HG03039 (cell line): ENCODE data around the gene TMEM9B.
A peak's percentile ranks its signal among the peaks of the same experiment; 100 is the strongest.
"Not testable (repeated sequence)": the region's sequence is repeated elsewhere in the genome, so short reads cannot be mapped to it uniquely, and the experiment has no call there.

Source experiments
- ATAC-seq: cut with Tn5 transposase; IDR thresholded peaks from one replicate; pipeline ENCODE4 v1.9.1; 2021; ENCODE audit warnings: mild to moderate bottlenecking, moderate library complexity; ENCODE audit not compliant: unreplicated experiment

TMEM9B gene

DNA sequence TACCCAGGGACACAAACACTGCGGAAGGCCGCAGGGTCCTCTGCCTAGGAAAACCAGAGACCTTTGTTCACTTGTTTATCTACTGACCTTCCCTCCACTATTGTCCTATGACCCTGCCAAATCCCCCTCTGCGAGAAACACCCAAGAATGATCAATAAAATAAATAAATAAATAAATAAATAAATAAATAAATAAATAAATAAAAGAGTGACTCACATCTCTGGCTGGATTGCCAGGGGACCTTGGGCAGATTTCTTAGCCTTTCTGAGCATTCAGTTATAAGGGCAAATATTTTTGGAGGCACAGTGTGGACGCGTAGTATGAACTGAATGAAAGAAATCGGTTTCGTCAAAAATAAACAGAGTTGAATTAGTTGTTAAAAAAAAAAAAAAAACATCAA, 15.1 kb upstream of the TMEM9B start:
- ATAC-seq: not testable (repeated sequence)

GRCh38 chr11:8973121-8973520, 8.9 kb upstream of the TMEM9B start:
- no peak for ATAC-seq

GRCh38 chr11:8971924-8972316, 7.7 kb upstream of the TMEM9B start:
- ATAC-seq: no peak

DNA sequence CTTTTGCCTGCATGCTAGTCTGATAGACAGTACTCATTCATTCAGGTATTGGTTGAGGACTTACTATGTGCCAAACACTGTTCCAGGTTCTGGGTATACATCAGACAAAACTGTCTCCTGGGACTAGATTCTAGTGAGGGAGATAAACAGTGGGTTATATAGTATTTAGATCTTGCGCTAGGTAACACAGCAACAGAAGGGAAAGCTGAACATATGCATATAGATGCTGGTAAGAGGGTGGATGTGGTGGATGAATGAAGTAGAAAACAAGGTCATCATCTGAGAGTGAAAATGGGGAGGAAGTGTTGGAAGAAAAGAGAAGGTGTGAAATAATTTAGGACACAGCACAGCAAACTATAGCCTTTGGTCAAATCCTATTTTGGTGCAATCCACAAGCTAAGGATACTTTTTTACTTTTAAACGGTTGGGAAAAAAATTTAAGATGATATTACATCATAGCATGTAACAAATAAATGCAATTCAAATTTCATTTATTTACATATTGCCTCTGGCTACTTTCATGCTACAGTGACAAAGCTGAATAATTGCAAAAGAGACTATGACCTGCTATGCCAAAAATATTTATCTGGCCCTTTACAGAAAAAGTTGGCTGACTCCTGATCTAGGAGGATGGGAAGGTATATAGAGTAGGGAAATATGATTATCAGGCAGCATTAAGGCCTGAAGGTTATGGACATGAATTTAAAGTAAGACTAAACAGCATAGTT, 7.1 kb upstream of the TMEM9B start:
- ATAC-seq: no peak

DNA sequence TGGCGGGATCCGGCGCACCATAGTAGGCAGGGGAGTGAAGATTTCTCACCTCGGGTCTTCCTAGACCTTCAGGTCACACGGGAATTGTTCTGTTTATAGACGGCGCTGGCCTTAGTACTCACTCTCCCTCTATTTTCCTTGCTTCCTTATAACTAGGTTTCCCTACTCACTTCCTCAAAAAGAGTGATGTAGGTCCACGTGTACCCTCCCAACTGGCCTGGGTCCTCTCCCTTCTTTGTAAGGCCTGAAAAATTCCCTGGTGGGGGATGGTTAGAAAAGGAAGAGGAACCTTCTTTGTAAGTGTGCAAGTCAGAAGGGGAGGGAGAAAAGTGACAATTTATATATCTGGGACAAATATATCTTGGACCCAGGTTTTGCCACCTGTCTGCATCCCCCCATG, 2.9 kb upstream of the TMEM9B start:
- ATAC-seq: no peak

- ATAC-seq: peak; percentile 62
These were observed 496 bp downstream of the TMEM9B start for GRCh38 chr11:8963569-8964323.

GRCh38 chr11:8962841-8963240, 1.4 kb downstream of the TMEM9B start:
- ATAC-seq: no peak

GRCh38 chr11:8961401-8961800, 2.8 kb downstream of the TMEM9B start:
- ATAC-seq: no peak

- ATAC-seq: peak; percentile 28
These were observed 4.6 kb downstream of the TMEM9B start for GRCh38 chr11:8959546-8960166.

DNA sequence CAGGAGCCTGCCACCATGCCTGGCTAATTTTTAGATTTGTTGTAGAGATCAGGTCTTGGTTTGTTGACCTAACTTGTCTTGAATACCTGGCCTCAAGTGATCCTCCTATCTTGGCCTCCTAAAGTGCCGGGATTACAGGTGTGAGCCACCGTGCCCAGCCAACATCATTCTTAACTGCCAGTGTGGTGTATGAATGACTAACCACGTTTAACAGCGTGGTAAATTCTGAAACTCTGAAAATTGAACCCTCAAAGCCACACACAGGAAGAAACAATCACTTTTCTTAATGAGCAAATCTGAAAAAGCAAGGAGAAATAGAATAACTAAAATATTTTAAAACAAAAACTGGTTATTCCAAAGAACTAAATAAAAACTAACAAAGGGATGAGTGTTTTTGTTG, 7.4 kb downstream of the TMEM9B start:
- ATAC-seq: no peak

GRCh38 chr11:8948886-8949285, 15.4 kb downstream of the TMEM9B start:
- no peak for ATAC-seq

GRCh38 chr11:8947230-8947943, 16.9 kb downstream of the TMEM9B start:
- ATAC-seq: no peak

DNA sequence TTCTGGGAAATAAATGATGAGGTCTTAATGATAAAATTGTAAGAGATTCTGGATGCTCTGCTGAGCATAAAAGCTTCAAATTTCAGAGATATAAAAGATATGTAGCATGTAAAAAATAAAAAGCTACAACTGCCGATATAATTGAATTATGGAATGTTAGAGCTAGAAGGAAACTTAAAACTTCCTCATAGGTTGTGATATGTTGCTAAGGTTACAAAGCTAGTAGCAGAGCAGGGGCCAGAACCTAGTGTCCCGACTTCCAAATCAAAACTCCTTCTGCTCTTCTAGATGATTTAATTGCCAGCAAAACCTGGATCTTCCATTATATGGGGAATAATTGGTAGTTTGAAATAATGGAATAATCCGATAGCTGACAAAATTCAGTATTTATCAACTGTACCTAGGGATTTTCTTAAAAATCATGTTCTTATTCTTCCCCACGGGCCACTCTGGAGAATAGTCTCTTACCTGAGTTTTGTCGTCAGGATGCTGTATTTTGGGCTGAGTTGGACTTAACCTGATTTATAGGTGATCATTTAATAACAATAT, 21.6 kb downstream of the TMEM9B start, which contains the start of gene ASCL3:
ASCL3 (minus strand) TSS at position 499 of the 549 bp plus-strand sequence. CDS start 4,855 bp downstream, outside the sequence.
- no peak for ATAC-seq

GRCh38 chr11:8941341-8942103, 22.7 kb downstream of the TMEM9B start:
- ATAC-seq: no peak

- no peak for ATAC-seq
These were observed 26.6 kb downstream of the TMEM9B start for GRCh38 chr11:8937659-8938058.

GRCh38 chr11:8937159-8937558, 27.1 kb downstream of the TMEM9B start:
- no peak for ATAC-seq

DNA sequence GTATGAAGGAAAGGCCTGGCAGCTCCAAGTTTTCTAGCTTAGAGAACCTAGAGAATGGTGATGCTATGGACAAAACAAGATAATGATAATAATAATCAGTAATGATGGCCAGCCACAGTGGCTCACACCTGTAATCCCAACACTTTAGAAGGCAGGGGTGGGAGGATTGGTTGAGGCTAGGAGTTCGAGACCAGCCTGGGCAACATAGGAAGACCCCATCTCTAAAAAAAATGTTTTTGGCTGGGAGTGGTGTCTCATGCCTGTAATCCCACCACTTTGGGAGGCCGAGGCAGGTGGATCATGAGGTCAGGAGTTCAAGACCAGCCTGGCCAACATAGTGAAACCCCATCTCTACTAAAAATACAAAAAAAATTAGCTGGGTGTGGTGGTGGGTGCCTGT, 28.5 kb downstream of the TMEM9B start:
- not testable (repeated sequence) for ATAC-seq

- no peak for ATAC-seq
These were observed 29.3 kb downstream of the TMEM9B start for GRCh38 chr11:8934742-8935488.

- no peak for ATAC-seq
These were observed 30.3 kb downstream of the TMEM9B start for GRCh38 chr11:8933931-8934330.
